Mesothelial cell of epicardium (in vitro differentiated cells): ENCODE results near the gene WBP11. TPM values are rescaled to one million over a fixed set of nuclear protein-coding genes. Genes with fewer than 3 reads are reported as not detected.

Experiments used
- DNase-seq, 2 experiments: peaks; one replicate each; pipeline ENCODE4 v3.0.0; 2021; ENCODE audit warnings: low spot score in 2 of 2; ENCODE audit not compliant: unreplicated experiment in 2 of 2
- H3K27ac Mint-ChIP-seq: 2 replicates; pipeline ENCODE4 v1.8.0; 2021; ENCODE audit warnings: mixed read lengths
- H3K27me3 Mint-ChIP-seq: 2 replicates; pipeline ENCODE4 v1.8.0; 2021; ENCODE audit warnings: low read depth, mixed read lengths
- H3K36me3 Mint-ChIP-seq: 2 replicates; pipeline ENCODE4 v1.8.0; 2021; ENCODE audit warnings: mixed read lengths
- H3K4me1 Mint-ChIP-seq: 2 replicates; pipeline ENCODE4 v1.8.0; 2021; ENCODE audit warnings: mixed read lengths
- H3K4me3 Mint-ChIP-seq: 2 replicates; pipeline ENCODE4 v1.8.0; 2021; ENCODE audit warnings: mild to moderate bottlenecking, moderate library complexity, mixed read lengths
- H3K9me3 Mint-ChIP-seq: 2 replicates; pipeline ENCODE4 v1.8.0; 2021; ENCODE audit warnings: mixed read lengths
- total RNA-seq: library from RNA; stranded (reverse); gene quantifications from 3 replicates; pipeline ENCODE4 v1.2.1, GENCODE V29; 2021
- TF ChIP-seq, protein P1 (sequence below): fragments of 200-600 bp; sonication (generic); IDR thresholded peaks from one replicate; pipeline ENCODE4 v1.5.0; 2021; ENCODE audit warnings: antibody characterized with exemption; ENCODE audit not compliant: unreplicated experiment

WBP11 gene
- total RNA-seq, 1 donor from 2014 or later, result 72.8 TPM

DNA sequence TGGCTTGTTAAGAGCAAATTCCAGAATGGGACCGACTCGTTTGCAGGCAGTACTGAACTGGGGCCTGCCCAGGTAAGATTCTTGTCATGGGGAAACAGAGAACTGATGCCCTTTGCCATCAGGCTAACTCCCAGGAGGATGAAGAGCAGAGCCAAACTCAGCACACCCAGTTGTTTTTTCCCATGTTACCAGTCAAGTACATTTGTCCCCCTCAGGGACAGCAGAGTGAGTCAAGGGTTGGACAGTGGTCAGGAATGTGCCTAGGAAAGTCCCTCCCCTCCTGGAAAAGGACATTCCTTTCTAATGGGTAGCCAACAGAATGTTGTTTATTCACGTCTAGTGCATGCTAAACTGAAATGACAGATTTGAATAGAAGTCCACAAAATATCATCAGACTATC, 38.5 kb upstream of the WBP11 start:
- Mint-ChIP-seq H3K4me1 (peaks cover 39% of the 10 kb centered on the region), H3K27ac (peak overlapping the region; percentile 92)
- TF ChIP-seq, protein P1, sequence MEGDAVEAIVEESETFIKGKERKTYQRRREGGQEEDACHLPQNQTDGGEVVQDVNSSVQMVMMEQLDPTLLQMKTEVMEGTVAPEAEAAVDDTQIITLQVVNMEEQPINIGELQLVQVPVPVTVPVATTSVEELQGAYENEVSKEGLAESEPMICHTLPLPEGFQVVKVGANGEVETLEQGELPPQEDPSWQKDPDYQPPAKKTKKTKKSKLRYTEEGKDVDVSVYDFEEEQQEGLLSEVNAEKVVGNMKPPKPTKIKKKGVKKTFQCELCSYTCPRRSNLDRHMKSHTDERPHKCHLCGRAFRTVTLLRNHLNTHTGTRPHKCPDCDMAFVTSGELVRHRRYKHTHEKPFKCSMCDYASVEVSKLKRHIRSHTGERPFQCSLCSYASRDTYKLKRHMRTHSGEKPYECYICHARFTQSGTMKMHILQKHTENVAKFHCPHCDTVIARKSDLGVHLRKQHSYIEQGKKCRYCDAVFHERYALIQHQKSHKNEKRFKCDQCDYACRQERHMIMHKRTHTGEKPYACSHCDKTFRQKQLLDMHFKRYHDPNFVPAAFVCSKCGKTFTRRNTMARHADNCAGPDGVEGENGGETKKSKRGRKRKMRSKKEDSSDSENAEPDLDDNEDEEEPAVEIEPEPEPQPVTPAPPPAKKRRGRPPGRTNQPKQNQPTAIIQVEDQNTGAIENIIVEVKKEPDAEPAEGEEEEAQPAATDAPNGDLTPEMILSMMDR, result no peak

DNA sequence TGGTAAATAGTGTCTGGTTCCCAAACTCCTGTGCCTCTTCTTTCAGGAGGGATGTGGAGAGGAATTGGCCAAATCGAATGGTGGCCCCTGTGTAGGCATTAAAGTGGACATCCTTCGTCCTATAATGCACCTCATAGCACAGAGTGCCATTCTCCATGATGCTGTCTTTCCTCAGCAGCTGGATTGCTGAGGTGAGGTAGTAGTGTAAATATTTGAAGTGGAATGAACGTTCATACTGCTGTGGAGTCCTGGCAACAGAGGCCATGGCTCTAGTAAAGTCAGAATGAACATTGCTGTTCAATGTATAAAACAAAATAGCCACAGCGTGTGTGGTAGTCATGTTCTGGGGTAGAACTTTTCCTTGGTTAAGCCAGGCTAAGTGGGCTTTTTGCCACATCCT, 37.3 kb upstream of the WBP11 start:
- TF ChIP-seq, protein P1, result no peak
- Mint-ChIP-seq H3K4me1 (peaks cover 42% of the 10 kb centered on the region), H3K27ac (peak overlapping the region; percentile 19), H3K4me3 (no peak overlapping the region), H3K9me3 (peaks cover 7% of the 10 kb centered on the region), H3K27me3 (no peaks in the 10 kb centered on the region), H3K36me3 (peaks cover 6% of the 10 kb centered on the region)
- no peak for DNase-seq

More for the DNA sequence above, 38.5 kb upstream of the WBP11 start:
- peaks cover 6% of the 10 kb centered on the region for H3K36me3 Mint-ChIP-seq
- no peak for DNase-seq
- H3K4me3 Mint-ChIP-seq, result no peak overlapping the region
- peaks cover 7% of the 10 kb centered on the region for H3K9me3 Mint-ChIP-seq
- no peaks in the 10 kb centered on the region for H3K27me3 Mint-ChIP-seq

DNA sequence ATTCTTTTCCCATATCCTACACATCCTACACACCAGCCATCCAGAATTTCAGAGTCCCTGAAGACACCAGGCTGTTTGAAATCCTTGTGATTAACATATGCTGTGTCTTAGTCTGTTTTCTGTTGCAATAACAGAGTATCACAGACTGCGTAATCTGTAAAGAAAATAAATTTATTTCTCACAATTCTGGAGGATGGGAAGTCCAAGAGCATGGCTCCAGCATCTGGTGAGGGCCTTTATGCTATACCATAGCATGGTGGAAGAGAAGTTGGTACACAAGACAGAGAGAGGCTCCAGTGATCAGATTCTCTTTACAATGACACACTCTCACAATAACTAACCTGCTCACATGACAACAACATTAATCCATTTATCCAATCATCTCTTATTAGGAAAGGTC, 36.0 kb upstream of the WBP11 start:
- no peak for DNase-seq
- no peak overlapping the region for H3K27ac Mint-ChIP-seq
- TF ChIP-seq, protein P1, result no peak
- no peaks in the 10 kb centered on the region for H3K27me3 Mint-ChIP-seq
- H3K36me3 Mint-ChIP-seq, result peaks cover 6% of the 10 kb centered on the region
- peaks cover 7% of the 10 kb centered on the region for H3K9me3 Mint-ChIP-seq
- no peak overlapping the region for H3K4me3 Mint-ChIP-seq
- peaks cover 48% of the 10 kb centered on the region for H3K4me1 Mint-ChIP-seq

DNA sequence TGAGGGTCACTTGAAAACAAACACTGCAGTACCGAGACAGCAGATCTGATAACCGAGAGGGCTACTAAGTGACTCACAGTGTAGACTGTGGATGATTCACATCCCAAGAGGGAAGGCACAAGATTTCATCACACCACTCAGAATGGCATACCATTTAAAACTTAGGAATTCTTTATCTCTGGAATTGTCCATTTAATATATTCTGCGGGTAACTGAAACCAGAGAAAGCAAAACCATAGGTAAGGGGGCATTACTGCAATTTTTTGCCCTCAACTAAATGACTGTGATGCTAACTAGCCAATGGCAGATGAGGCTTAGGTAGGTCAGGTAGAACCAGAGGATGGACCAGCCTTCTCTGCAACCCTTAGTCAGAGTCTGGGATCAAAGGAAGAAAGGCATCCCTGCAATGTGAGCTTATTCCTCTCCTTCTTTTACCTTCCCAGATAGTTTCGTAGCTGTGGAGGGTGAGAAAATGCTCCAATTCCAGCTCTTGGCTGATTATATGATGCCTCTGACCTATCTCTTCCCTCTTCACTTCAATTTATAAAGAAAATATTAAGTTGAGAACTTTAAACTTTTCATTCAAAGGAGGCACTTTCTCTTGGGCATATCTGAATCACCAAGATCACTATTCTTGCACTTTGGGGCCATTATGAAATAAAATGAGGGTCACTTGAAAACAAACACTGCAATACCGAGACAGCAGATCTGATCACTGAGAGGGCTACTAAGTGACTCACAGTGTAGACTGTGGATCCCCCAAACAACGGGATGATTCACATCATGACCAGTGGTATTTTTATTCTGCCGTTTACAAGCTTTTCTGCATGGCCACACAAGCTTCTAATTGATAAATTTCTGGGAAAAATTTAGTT, 33.3 kb upstream of the WBP11 start:
- Mint-ChIP-seq H3K4me3 (no peak overlapping the region), H3K27me3 (no peaks in the 10 kb centered on the region), H3K4me1 (peaks cover 38% of the 10 kb centered on the region), H3K27ac (peak overlapping the region; percentile 45), H3K9me3 (peaks cover 7% of the 10 kb centered on the region), H3K36me3 (peaks cover 6% of the 10 kb centered on the region)
- DNase-seq, result no peak
- TF ChIP-seq, protein P1, result no peak

DNA sequence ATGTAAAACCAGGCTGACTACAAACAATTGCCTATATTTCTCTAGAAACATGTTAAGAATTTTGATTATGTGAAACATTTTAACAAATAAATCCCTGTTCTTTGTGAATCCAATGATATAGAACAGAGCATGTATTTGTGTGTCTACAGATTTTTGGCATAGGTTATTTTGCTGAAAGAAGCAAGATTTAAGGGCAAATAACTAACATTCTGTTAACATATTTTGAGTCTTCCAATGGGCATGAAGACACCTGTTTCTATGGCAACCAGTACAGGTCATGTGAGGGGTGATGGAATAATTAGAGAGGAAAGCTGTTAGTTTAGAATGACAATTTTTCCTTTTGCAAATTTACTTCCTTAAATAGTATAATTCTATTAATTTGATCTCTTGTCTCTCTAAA, 31.2 kb upstream of the WBP11 start:
- no peaks in the 10 kb centered on the region for H3K27me3 Mint-ChIP-seq
- no peak for DNase-seq
- peaks cover 29% of the 10 kb centered on the region for H3K4me1 Mint-ChIP-seq
- H3K36me3 Mint-ChIP-seq, result peaks cover 6% of the 10 kb centered on the region
- no peak overlapping the region for H3K4me3 Mint-ChIP-seq
- H3K9me3 Mint-ChIP-seq, result peaks cover 6% of the 10 kb centered on the region
- H3K27ac Mint-ChIP-seq, result peak overlapping the region; percentile 94
- TF ChIP-seq, protein P1, result no peak
